Dermis lymphatic vessel endothelial cell (primary cell): ENCODE data around the gene TTLL6. TPM values are rescaled to one million over a fixed set of nuclear protein-coding genes. Genes with fewer than 3 reads are reported as not detected.

Experiments
- total RNA-seq: library from RNA; depleted of rRNA; stranded (reverse); fragments of >200 nt; gene quantifications from 2 replicates; pipeline ENCODE4 v1.2.1, GENCODE V29; 2014

Gene TTLL6
- under 0.01 TPM in 1 of 2 replicates, not detected in the other for total RNA-seq

GRCh38 chr17:48816774-48817590 lies at the start of gene TTLL6:
Gene TTLL6, minus strand, starts transcription at chr17:48817229. Its CDS starts 157 bp downstream, at chr17:48817072.

DNA sequence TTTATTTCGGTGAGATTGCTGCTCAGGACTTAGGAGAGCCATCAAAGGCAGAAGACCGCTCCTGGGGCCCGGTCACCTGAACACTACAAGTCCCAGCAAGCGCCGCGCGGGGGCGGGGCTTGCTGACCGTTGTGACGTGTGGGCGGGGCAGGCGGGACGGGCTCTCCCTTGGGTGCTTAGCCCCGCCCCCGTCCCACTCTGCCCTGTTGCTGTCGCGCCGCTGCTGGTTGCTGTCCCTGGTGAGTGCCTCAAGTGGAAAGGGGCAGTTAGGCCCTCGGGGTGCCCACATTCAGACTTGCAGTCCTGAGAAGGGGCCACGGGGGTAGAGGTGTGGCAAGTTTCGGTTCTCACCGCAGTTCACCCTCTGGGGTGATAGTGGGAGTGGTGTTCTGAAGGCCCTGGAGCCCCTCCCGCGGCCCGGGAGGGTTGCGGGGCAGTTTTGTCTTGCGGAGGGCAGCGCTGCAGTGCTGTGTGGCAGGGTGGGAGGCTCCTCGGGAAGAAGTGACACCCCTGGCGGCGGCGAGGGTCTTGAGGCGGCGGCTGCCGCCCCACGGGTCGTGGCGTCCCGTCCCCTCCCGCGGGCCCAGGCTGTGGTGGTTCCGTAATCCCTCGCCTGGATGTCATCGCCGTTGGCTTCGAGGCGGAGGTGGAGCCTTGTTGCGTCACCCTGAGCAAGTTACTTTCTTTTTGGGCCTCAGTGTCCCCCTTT lies 14.0 kb upstream of the TTLL6 start, which contains the start of gene CALCOCO2:
Gene CALCOCO2 (plus strand): TSS at position 196 of the 709 bp plus-strand sequence. CDS start 10,673 bp downstream, outside the sequence.

DNA sequence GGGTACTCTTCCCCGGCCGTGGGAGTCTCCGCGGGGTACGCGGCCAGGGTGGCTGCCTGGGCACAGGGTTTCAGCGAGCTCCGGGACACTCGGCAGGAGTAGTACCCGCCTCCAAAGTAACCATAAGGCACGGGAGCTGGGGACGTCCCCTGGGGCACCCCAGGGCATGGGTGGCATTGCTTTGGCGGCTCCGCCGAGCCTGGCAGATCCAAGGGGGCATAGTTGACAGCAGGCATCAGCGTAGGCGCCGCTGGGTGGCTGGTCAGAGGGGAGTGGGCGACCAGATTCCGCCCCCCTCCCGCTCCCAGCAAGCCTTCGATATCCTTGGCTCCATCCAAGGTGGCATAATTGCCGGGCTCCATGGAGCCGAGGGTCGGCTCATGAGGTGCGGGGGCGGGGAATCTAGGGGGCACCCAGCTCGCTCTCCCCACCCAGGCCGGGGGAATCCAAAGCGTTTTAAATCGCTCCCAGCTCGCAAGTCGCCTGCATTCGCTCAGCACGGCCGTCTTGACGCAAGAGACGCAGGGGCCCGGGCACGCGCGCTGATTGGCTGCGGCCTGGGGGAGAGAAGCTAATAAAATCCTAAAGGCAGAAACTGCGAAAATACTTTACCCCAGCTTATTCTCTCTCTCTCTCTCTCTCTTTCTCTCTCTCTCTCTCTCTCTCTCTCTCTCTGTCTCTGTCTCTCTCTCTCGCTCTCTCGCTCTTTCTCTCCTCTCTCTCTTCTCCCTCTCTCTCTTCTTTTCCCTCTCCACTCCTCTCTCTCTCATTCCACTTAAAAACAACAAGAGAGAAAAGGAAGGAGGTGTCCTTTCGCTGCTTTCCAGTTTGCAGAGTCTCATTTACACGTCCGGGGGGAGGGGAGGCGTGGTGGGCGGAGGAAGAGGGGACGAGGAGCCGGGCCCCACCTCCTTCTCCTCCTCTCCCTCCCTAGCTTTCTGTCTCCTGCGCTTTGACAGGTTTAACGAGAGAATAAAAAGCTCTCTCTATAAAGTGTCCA lies 88.5 kb downstream of the TTLL6 start, which contains the start of gene HOXB13:
Gene HOXB13 (minus strand): TSS at position 519 of the 1,000 bp plus-strand sequence. CDS start 157 bp downstream, at position 362.

GRCh38 chr17:48722915-48723422 lies 94.1 kb downstream of the TTLL6 start, which contains the start of gene PRAC2:
Gene PRAC2, plus strand, starts transcription at chr17:48723185. Its CDS starts 1,226 bp downstream, at chr17:48724411.

GRCh38 chr17:48722201-48722907 lies 94.7 kb downstream of the TTLL6 start, which contains the start of gene PRAC1:
Gene PRAC1, minus strand, starts transcription at chr17:48722518. Its CDS starts 126 bp downstream, at chr17:48722392.

Other genes starting within 250 kb of the TTLL6 start
- 0.76 and 1.4 TPM in 2 replicates for gene HOXB4, start 238.9 kb downstream of the TTLL6 start, total RNA-seq
- 1.7 and 5.7 TPM in 2 replicates for gene HOXB3, start 227.0 kb downstream of the TTLL6 start, total RNA-seq
- under 0.01 and 0.11 TPM in 2 replicates for gene HOXB5, start 223.4 kb downstream of the TTLL6 start, total RNA-seq
- gene HOXB6, start 212.2 kb downstream of the TTLL6 start, total RNA-seq: 1.7 and 4.8 TPM in 2 replicates
- 2.7 and 10.3 TPM in 2 replicates for gene HOXB7, start 206.2 kb downstream of the TTLL6 start, total RNA-seq
- gene HOXB8, start 201.9 kb downstream of the TTLL6 start, total RNA-seq: 0.09 and 1.7 TPM in 2 replicates
- gene HOXB9, start 190.9 kb downstream of the TTLL6 start, total RNA-seq: under 0.01 and 0.43 TPM in 2 replicates
- gene PRAC1, start 94.7 kb downstream of the TTLL6 start, total RNA-seq: not detected in 2 replicates
- gene PRAC2, start 94.0 kb downstream of the TTLL6 start, total RNA-seq: not detected in 2 replicates
- gene HOXB13, start 88.5 kb downstream of the TTLL6 start, total RNA-seq: not detected in 2 replicates
- gene CALCOCO2, start 13.8 kb upstream of the TTLL6 start, total RNA-seq: 38.7 and 50.8 TPM in 2 replicates
- gene ATP5MC1, start 75.6 kb upstream of the TTLL6 start, total RNA-seq: 21.7 and 32.5 TPM in 2 replicates
- 51.0 and 57.2 TPM in 2 replicates for gene UBE2Z, start 91.2 kb upstream of the TTLL6 start, total RNA-seq
- 87.0 and 95.8 TPM in 2 replicates for gene SNF8, start 127.6 kb upstream of the TTLL6 start, total RNA-seq
- not detected in 2 replicates for gene GIP, start 151.4 kb upstream of the TTLL6 start, total RNA-seq
- 0.11 and 0.17 TPM in 2 replicates for gene IGF2BP1, start 180.2 kb upstream of the TTLL6 start, total RNA-seq